Measurements from ENCODE around the gene FAP.

DNA sequence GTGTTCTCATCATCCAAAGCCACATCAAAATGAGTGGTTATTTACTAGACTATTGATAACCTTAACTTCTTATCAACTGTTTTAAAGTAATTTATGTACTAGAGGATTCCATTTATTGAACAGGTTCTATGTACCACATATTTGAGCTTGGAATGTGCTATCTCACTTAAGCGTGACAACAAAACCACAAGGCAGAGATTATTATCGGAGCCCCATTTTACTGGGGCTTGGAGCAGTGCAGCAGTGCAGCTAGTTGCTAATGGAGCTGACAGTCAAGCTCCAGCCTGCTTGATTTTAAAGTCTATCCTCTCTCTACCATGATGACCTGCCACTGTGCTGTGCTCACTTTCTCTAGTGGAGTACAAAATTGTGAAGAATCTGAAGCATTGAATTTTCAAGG is 115.8 kb downstream of the FAP start:
- TF ChIP-seq POLR2A (IDR thresholded peaks at IDR 0.05; ENCODE audit: low read depth, low read length) (no peak), MYC (IDR thresholded peaks at IDR 0.05; ENCODE audit: low read depth, low read length) (no peak), EZH2 (IDR thresholded peaks at IDR 0.05; ENCODE audit: borderline replicate concordance, low read depth, low read length, severe bottlenecking) (no peak), POLR2AphosphoS5 (IDR thresholded peaks at IDR 0.05; ENCODE audit: insufficient read depth, low read depth, low read length) (no peak)
- TF ChIP-seq, protein P1, sequence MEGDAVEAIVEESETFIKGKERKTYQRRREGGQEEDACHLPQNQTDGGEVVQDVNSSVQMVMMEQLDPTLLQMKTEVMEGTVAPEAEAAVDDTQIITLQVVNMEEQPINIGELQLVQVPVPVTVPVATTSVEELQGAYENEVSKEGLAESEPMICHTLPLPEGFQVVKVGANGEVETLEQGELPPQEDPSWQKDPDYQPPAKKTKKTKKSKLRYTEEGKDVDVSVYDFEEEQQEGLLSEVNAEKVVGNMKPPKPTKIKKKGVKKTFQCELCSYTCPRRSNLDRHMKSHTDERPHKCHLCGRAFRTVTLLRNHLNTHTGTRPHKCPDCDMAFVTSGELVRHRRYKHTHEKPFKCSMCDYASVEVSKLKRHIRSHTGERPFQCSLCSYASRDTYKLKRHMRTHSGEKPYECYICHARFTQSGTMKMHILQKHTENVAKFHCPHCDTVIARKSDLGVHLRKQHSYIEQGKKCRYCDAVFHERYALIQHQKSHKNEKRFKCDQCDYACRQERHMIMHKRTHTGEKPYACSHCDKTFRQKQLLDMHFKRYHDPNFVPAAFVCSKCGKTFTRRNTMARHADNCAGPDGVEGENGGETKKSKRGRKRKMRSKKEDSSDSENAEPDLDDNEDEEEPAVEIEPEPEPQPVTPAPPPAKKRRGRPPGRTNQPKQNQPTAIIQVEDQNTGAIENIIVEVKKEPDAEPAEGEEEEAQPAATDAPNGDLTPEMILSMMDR (IDR thresholded peaks at IDR 0.05; ENCODE audit: extremely low read depth in 1 of 2, insufficient read depth in 1 of 2, low read depth in 1 of 2, low read length in 2 of 2): no peak
- TF ChIP-seq, protein P2, sequence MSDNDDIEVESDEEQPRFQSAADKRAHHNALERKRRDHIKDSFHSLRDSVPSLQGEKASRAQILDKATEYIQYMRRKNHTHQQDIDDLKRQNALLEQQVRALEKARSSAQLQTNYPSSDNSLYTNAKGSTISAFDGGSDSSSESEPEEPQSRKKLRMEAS (IDR thresholded peaks at IDR 0.05; ENCODE audit: insufficient read depth, insufficient read length): no peak
